Skeletal muscle tissue (tissue), 4 donors: ENCODE measurements around the gene FTSJ1. TPM values are rescaled to one million over a fixed set of nuclear protein-coding genes. Genes with fewer than 3 reads are reported as not detected.

Experiments
- H3K27ac ChIP-seq: one replicate; pipeline ENCODE4 v1.7.0; 2013; ENCODE audit warnings: mild to moderate bottlenecking, low read depth, low read length, inconsistent platforms
- H3K27me3 ChIP-seq, 3 donors: one replicate each; pipeline ENCODE4 v1.7.0; 2013; ENCODE audit warnings: low read length in 3 of 3; ENCODE audit not compliant: control insufficient read depth in 3 of 3, insufficient read depth in 3 of 3
- H3K36me3 ChIP-seq, 3 donors: one replicate each; pipeline ENCODE4 v1.7.0; 2013; ENCODE audit warnings: low read length in 3 of 3; ENCODE audit not compliant: control insufficient read depth in 3 of 3, insufficient read depth in 3 of 3
- H3K4me1 ChIP-seq, 3 donors: one replicate each; pipeline ENCODE4 v1.7.0; 2013; ENCODE audit warnings: low read length in 3 of 3, mild to moderate bottlenecking in 3 of 3; ENCODE audit not compliant: control insufficient read depth in 3 of 3, insufficient read depth in 3 of 3
- H3K4me3 ChIP-seq, 3 donors: one replicate each; pipeline ENCODE4 v1.7.0; 2013; ENCODE audit warnings: low read length in 3 of 3
- H3K9ac ChIP-seq, 3 donors: one replicate each; pipeline ENCODE4 v1.7.0; 2013; ENCODE audit warnings: low read length in 3 of 3, mild to moderate bottlenecking in 3 of 3, moderate library complexity in 2 of 3, low read depth in 1 of 3
- H3K9me3 ChIP-seq, 3 donors: one replicate each; pipeline ENCODE4 v1.7.0; 2013; ENCODE audit warnings: low read length in 3 of 3; ENCODE audit not compliant: control insufficient read depth in 3 of 3
- total RNA-seq: library from RNA; depleted of rRNA; stranded (reverse); fragments of >200 nt; gene quantifications from one replicate; pipeline ENCODE4 v1.2.3, GENCODE V29; 2014
- donor health status: Osteomylitis.

FTSJ1 gene
- total RNA-seq, 1 donor from 2014 or later: 20.9 TPM

DNA sequence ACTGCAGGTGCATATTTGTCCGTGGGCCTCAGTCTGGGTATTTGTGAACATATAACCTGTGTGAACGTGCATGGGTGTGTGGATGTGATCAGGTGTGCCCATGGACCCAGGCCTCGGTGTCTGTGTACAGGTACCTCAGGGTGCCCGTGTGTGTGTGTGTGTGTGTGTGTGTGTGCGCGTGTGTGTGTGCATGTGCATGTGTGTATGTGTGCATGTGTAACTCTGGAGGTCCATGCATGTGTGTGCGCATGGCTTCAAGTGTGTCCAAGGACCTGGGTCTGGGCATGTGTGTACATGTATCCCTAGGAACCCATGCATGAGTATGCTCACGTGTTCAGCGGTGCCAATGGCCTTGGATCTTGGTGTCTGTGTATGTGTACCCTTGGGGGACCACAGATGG is 15.8 kb downstream of the FTSJ1 start:
- no peaks in the 10 kb centered on the region for H3K9me3 ChIP-seq
- no peaks in the 10 kb centered on the region for H3K4me1 ChIP-seq
- H3K9ac ChIP-seq: no peak overlapping the region
- no peak overlapping the region for H3K4me3 ChIP-seq
- no peak overlapping the region for H3K27ac ChIP-seq
- H3K27me3 ChIP-seq: peaks cover 0 to 4% (median 0%) of the 10 kb centered on the region in 3 donors
- peaks cover 0 to 2% (median 0%) of the 10 kb centered on the region in 3 donors for H3K36me3 ChIP-seq

GRCh38 chrX:48492293-48492910 is 16.4 kb downstream of the FTSJ1 start:
- no peak overlapping the region for H3K4me3 ChIP-seq
- no peak overlapping the region for H3K9ac ChIP-seq
- peaks cover 0 to 4% (median 0%) of the 10 kb centered on the region in 3 donors for H3K27me3 ChIP-seq
- no peak overlapping the region for H3K27ac ChIP-seq
- no peaks in the 10 kb centered on the region for H3K9me3 ChIP-seq
- no peaks in the 10 kb centered on the region for H3K36me3 ChIP-seq
- H3K4me1 ChIP-seq: no peaks in the 10 kb centered on the region

GRCh38 chrX:48493890-48494364 is 17.9 kb downstream of the FTSJ1 start:
- H3K9me3 ChIP-seq: no peaks in the 10 kb centered on the region
- H3K36me3 ChIP-seq: no peaks in the 10 kb centered on the region
- H3K27ac ChIP-seq: no peak overlapping the region
- peaks cover 0 to 4% (median 0%) of the 10 kb centered on the region in 3 donors for H3K27me3 ChIP-seq
- no peak overlapping the region for H3K9ac ChIP-seq
- H3K4me1 ChIP-seq: no peaks in the 10 kb centered on the region
- H3K4me3 ChIP-seq: no peak overlapping the region

- Histone ChIP-seq H3K4me3 (no peak overlapping the region), H3K4me1 (no peaks in the 10 kb centered on the region)
Measured at GRCh38 chrX:48496660-48497059, 20.7 kb downstream of the FTSJ1 start.

GRCh38 chrX:48497871-48498270 is 21.9 kb downstream of the FTSJ1 start:
- H3K9me3 ChIP-seq: no peaks in the 10 kb centered on the region

More at GRCh38 chrX:48496660-48497059, 20.7 kb downstream of the FTSJ1 start:
- Histone ChIP-seq H3K36me3 (no peaks in the 10 kb centered on the region), H3K9me3 (no peaks in the 10 kb centered on the region), H3K27ac (no peak overlapping the region), H3K9ac (no peak overlapping the region), H3K27me3 (no peaks in the 10 kb centered on the region)

DNA sequence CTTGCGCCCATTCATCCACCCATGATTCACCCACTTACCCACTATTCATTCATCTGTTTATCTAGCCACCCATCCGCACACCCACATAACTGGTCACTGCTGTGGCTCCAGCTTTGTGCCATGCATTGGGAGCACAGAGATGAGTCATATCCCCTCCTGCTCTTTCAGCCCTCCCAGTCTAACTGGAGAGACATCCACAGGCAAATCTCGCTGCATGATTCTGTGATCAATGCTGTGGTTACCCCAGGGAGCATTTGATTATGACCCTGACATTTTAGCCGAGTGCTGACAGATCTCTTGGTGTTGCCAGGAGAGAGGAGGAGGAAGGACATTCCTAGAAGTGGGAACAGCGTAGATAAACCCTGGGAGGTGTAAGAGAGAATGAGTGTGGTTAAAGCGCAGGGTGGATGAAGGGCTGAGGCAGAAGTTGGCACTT is 22.4 kb downstream of the FTSJ1 start:
- no peaks in the 10 kb centered on the region for H3K9me3 ChIP-seq
- no peaks in the 10 kb centered on the region for H3K4me1 ChIP-seq
- H3K4me3 ChIP-seq: no peak overlapping the region
- H3K27ac ChIP-seq: no peak overlapping the region
- no peaks in the 10 kb centered on the region for H3K27me3 ChIP-seq
- H3K9ac ChIP-seq: no peak overlapping the region
- H3K36me3 ChIP-seq: no peaks in the 10 kb centered on the region

More at GRCh38 chrX:48497871-48498270, 21.9 kb downstream of the FTSJ1 start:
- Histone ChIP-seq H3K4me1 (no peaks in the 10 kb centered on the region), H3K27ac (no peak overlapping the region), H3K27me3 (no peaks in the 10 kb centered on the region), H3K36me3 (no peaks in the 10 kb centered on the region), H3K4me3 (no peak overlapping the region), H3K9ac (no peak overlapping the region)

GRCh38 chrX:48504261-48504660 is 28.3 kb downstream of the FTSJ1 start:
- no peaks in the 10 kb centered on the region for H3K36me3 ChIP-seq
- no peaks in the 10 kb centered on the region for H3K27me3 ChIP-seq
- peaks cover 0 to 7% (median 0%) of the 10 kb centered on the region in 3 donors for H3K4me1 ChIP-seq
- H3K9ac ChIP-seq: no peak overlapping the region
- no peak overlapping the region for H3K27ac ChIP-seq
- no peaks in the 10 kb centered on the region for H3K9me3 ChIP-seq
- no peak overlapping the region for H3K4me3 ChIP-seq

- H3K4me1 ChIP-seq: peaks cover 6 to 16% (median 6%) of the 10 kb centered on the region in 3 donors
- H3K9me3 ChIP-seq: no peaks in the 10 kb centered on the region
- H3K9ac ChIP-seq: no peak overlapping the region
- H3K4me3 ChIP-seq: no peak overlapping the region
- H3K27ac ChIP-seq: no peak overlapping the region
- H3K36me3 ChIP-seq: no peaks in the 10 kb centered on the region
- no peaks in the 10 kb centered on the region for H3K27me3 ChIP-seq
Measured at GRCh38 chrX:48505481-48505880, 29.5 kb downstream of the FTSJ1 start.

- Histone ChIP-seq H3K27ac (no peak overlapping the region), H3K9ac (no peak overlapping the region), H3K9me3 (no peaks in the 10 kb centered on the region), H3K27me3 (no peaks in the 10 kb centered on the region), H3K4me3 (no peak overlapping the region), H3K4me1 (peaks cover 6 to 16% (median 6%) of the 10 kb centered on the region in 3 donors), H3K36me3 (peaks cover 0 to 3% (median 0%) of the 10 kb centered on the region in 3 donors)
Measured at GRCh38 chrX:48507246-48507645, 31.2 kb downstream of the FTSJ1 start.

DNA sequence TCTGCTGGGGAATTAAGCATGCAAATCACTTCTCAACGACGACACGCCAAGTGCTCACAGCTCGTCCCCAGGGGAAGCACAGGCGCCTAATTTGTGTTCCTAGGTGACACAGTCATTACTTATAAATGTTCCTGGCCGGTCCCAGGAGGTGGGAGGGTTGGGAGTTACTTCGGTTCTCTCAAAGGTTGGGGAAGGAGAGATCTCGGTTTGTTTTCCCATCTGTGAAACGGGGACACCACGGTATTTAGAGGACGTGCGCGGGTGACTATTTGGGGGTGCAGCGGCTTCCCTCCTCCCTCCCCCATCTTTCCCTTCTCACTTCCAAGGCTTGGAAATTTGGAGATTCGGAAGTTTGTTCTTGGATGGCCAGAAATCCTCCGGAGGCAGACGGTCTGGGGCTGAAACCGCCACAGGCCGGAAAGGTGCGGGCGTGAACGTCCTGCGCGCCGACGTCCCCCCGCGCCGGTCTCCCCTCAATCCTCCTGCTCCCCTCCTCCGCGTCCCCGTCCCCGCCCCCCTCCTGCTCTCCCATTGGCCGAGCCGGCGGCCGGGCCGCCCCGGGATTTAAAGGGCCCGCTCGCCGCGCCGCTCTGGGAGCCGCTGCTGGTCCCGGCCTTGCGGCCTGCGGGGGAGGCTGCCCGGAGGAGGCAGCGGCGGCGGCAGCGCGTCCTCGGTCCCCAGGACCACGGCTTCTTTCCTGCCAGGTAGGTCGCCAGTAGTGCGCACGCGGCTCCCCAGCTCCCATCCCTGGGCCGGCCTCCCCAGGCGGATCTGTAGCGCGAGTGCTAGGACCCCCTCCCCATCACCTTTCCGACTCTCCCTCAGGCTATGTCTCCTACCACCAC is 32.6 kb downstream of the FTSJ1 start, which contains the start of gene PORCN:
Gene PORCN, plus strand, starts transcription at position 593 of the 845 bp plus-strand sequence. CDS start 829 bp downstream, outside the sequence.
- H3K36me3 ChIP-seq: peaks cover 0 to 5% (median 0%) of the 10 kb centered on the region in 3 donors
- no peaks in the 10 kb centered on the region for H3K27me3 ChIP-seq
- H3K9ac ChIP-seq: peak within 1 kb of the TSS; percentile 76 to 85 (median 84)
- H3K4me1 ChIP-seq: peaks cover 6 to 16% (median 6%) of the 10 kb centered on the region in 3 donors
- peak within 1 kb of the TSS; percentile 76 for H3K27ac ChIP-seq
- peak within 1 kb of the TSS; percentile 70 to 86 (median 82) for H3K4me3 ChIP-seq
- no peaks in the 10 kb centered on the region for H3K9me3 ChIP-seq
